ENCODE measurements around the gene GAS7.

Gene GAS7

DNA sequence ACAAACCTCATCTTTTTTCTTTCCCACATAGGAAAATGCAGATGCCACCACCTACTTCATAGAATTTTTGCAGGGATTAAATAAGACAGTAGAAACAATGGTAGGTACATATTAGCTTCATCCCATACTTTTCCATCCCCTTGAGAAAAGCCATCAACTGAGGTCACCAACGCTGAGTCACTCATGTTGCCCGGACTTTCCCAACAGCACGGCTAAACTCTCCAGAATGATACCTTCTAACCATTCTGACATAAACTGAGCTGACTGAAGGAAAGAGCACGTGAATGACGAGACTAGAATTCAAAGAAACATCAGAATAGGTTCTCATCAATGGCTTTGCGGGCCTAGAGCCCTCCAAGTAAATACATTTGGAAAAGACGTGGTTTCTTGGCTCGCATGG is 147.3 kb downstream of the GAS7 start:
- Histone ChIP-seq H3K4me2 (ENCODE audit: low read length) (no peak overlapping the region), H3K27me3 (ENCODE audit: insufficient read depth, low read length) (peaks cover 6% of the 10 kb centered on the region; the same call in 1 of the 2 replicates), H3K9me3 (ENCODE audit: low read length) (no peaks in the 10 kb centered on the region), H2AFZ (ENCODE audit: low read length) (no peak overlapping the region), H3K4me1 (ENCODE audit: insufficient read depth, low read length, severe bottlenecking) (no peaks in the 10 kb centered on the region), H3F3A (ENCODE audit: insufficient read depth, low read length) (no peaks in the 10 kb centered on the region), H3K27ac (ENCODE audit: low read depth, low read length, poor library complexity, severe bottlenecking) (no peak overlapping the region), H3K9me2 (ENCODE audit: low read depth, low read length) (no peaks in the 10 kb centered on the region), H3K9ac (ENCODE audit: low read length) (no peak overlapping the region), H3K79me2 (ENCODE audit: insufficient read depth, low read length) (no peaks in the 10 kb centered on the region), H4K20me1 (ENCODE audit: insufficient read depth, low read length) (no peaks in the 10 kb centered on the region), H3K36me3 (ENCODE audit: insufficient read depth, low read length) (no peaks in the 10 kb centered on the region), H3K4me3 (ENCODE audit: low read depth, low read length, poor library complexity, severe bottlenecking) (no peak overlapping the region)
- no peak for TF ChIP-seq EZH2 (IDR thresholded peaks at IDR 0.05; ENCODE audit: borderline replicate concordance, low read length)
- TF ChIP-seq, protein P1, sequence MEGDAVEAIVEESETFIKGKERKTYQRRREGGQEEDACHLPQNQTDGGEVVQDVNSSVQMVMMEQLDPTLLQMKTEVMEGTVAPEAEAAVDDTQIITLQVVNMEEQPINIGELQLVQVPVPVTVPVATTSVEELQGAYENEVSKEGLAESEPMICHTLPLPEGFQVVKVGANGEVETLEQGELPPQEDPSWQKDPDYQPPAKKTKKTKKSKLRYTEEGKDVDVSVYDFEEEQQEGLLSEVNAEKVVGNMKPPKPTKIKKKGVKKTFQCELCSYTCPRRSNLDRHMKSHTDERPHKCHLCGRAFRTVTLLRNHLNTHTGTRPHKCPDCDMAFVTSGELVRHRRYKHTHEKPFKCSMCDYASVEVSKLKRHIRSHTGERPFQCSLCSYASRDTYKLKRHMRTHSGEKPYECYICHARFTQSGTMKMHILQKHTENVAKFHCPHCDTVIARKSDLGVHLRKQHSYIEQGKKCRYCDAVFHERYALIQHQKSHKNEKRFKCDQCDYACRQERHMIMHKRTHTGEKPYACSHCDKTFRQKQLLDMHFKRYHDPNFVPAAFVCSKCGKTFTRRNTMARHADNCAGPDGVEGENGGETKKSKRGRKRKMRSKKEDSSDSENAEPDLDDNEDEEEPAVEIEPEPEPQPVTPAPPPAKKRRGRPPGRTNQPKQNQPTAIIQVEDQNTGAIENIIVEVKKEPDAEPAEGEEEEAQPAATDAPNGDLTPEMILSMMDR (IDR thresholded peaks at IDR 0.05; ENCODE audit: low read length), result no peak

DNA sequence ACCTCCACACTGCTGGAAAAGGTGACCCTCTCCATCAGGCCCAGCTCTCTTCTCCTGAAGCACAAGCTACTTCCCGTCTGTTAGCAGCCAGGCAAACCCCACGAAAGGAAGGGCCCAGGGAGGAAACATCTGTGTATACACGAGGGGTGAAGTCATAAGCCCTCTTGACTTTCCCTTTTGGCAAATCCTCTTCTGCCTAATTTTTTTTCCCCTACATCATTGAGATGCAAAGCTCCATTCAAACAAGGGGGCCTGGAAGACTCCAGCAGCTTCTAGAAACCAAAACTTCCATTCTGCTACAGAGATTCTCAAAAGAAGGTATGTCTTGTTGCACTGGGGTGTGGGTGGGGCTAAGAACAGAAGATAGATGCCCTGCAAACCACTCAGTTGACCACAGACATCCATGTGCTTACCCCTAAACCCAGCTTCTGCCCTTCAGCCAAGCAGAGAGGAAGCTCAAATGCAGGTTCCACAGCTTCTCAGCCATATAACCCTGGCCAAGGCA is 147.8 kb downstream of the GAS7 start:
- Histone ChIP-seq H3F3A (ENCODE audit: insufficient read depth, low read length) (no peaks in the 10 kb centered on the region), H3K27me3 (ENCODE audit: insufficient read depth, low read length) (peaks cover 6% of the 10 kb centered on the region; the same call in 1 of the 2 replicates), H4K20me1 (ENCODE audit: insufficient read depth, low read length) (no peaks in the 10 kb centered on the region), H3K4me2 (ENCODE audit: low read length) (no peak overlapping the region), H3K79me2 (ENCODE audit: insufficient read depth, low read length) (no peaks in the 10 kb centered on the region), H3K27ac (ENCODE audit: low read depth, low read length, poor library complexity, severe bottlenecking) (no peak overlapping the region), H2AFZ (ENCODE audit: low read length) (no peak overlapping the region), H3K4me3 (ENCODE audit: low read depth, low read length, poor library complexity, severe bottlenecking) (no peak overlapping the region), H3K9me3 (ENCODE audit: low read length) (no peaks in the 10 kb centered on the region), H3K36me3 (ENCODE audit: insufficient read depth, low read length) (no peaks in the 10 kb centered on the region), H3K9me2 (ENCODE audit: low read depth, low read length) (no peaks in the 10 kb centered on the region), H3K4me1 (ENCODE audit: insufficient read depth, low read length, severe bottlenecking) (no peaks in the 10 kb centered on the region), H3K9ac (ENCODE audit: low read length) (no peak overlapping the region)
- TF ChIP-seq, protein P1 (IDR thresholded peaks at IDR 0.05; ENCODE audit: low read length), result no peak
- no peak for TF ChIP-seq EZH2 (IDR thresholded peaks at IDR 0.05; ENCODE audit: borderline replicate concordance, low read length)

DNA sequence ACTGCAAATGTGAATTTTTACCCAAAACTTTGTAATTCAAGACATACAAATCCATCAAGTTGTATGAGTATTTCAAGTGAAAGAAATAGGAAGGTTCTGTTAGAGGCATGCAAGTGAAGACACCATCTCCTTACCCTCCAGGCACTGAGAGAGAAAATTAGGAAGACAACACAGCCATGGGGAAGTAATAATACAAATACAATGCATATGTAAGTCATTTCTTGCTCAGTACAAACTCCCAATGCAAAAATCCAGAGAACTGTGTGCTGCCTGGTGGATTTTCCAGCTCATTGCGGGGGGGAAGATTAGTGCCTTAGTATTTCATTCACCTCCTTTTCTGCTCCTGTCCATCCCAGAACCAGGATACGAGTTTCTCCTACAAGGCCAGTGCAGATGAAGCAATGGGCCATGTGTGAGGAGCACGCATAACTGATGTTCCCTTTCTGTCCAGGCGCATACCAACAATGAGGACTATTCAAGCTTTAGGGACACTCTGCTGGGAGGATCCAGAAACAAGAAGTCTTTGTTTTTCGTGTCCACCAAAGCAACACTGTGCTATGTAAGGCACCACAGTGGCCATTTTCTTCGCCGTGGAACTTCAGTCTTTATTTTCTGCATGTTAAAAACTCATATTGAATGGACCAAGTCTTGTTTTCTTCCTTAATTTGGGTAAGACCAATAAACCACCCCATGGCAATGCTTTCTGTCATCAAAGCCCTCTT is 149.6 kb downstream of the GAS7 start:
- H3K9me3 ChIP-seq (ENCODE audit: low read length), result no peaks in the 10 kb centered on the region
- H3K27ac ChIP-seq (ENCODE audit: low read depth, low read length, poor library complexity, severe bottlenecking), result no peak overlapping the region
- H3K4me2 ChIP-seq (ENCODE audit: low read length), result no peak overlapping the region
- no peak overlapping the region for H3K4me3 ChIP-seq (ENCODE audit: low read depth, low read length, poor library complexity, severe bottlenecking)
- H3K79me2 ChIP-seq (ENCODE audit: insufficient read depth, low read length), result no peaks in the 10 kb centered on the region
- H3K4me1 ChIP-seq (ENCODE audit: insufficient read depth, low read length, severe bottlenecking), result no peaks in the 10 kb centered on the region
- H4K20me1 ChIP-seq (ENCODE audit: insufficient read depth, low read length), result no peaks in the 10 kb centered on the region
- H3K9ac ChIP-seq (ENCODE audit: low read length), result no peak overlapping the region
- TF ChIP-seq, protein P1 (IDR thresholded peaks at IDR 0.05; ENCODE audit: low read length), result no peak
- TF ChIP-seq EZH2 (IDR thresholded peaks at IDR 0.05; ENCODE audit: borderline replicate concordance, low read length), result no peak
- no peak overlapping the region for H2AFZ ChIP-seq (ENCODE audit: low read length)
- H3K27me3 ChIP-seq (ENCODE audit: insufficient read depth, low read length), result peaks cover 6% of the 10 kb centered on the region; the same call in 1 of the 2 replicates
- no peaks in the 10 kb centered on the region for H3F3A ChIP-seq (ENCODE audit: insufficient read depth, low read length)
- no peaks in the 10 kb centered on the region for H3K9me2 ChIP-seq (ENCODE audit: low read depth, low read length)
- H3K36me3 ChIP-seq (ENCODE audit: insufficient read depth, low read length), result no peaks in the 10 kb centered on the region
